ENCODE measurements around the gene RPL36.

The RPL36 gene

DNA sequence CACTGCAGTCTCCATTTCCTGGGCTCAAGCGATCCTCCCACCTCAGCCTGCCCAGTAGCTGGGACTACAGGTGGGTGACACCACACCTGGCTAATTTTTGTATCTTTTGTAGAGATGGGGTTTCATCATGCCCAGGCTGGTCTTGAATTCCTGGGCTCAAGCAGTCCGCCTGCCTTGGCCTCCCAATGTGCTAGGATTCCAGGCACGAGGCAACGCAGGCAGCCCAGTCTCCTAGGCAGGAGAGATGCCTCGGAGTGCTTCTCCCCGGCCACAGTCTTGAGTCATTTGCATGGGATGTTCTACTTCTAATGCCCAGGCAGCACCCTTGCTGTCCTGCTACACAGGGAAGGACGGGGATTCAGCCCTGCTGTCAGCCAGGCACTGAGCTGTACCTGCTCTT is 18.5 kb upstream of the RPL36 start:
- H3K4me3 ChIP-seq (ENCODE audit: control insufficient read depth, low read depth, low read length): no peak overlapping the region
- TF ChIP-seq, protein P1, sequence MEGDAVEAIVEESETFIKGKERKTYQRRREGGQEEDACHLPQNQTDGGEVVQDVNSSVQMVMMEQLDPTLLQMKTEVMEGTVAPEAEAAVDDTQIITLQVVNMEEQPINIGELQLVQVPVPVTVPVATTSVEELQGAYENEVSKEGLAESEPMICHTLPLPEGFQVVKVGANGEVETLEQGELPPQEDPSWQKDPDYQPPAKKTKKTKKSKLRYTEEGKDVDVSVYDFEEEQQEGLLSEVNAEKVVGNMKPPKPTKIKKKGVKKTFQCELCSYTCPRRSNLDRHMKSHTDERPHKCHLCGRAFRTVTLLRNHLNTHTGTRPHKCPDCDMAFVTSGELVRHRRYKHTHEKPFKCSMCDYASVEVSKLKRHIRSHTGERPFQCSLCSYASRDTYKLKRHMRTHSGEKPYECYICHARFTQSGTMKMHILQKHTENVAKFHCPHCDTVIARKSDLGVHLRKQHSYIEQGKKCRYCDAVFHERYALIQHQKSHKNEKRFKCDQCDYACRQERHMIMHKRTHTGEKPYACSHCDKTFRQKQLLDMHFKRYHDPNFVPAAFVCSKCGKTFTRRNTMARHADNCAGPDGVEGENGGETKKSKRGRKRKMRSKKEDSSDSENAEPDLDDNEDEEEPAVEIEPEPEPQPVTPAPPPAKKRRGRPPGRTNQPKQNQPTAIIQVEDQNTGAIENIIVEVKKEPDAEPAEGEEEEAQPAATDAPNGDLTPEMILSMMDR (conservative IDR thresholded peaks at IDR 0.05; ENCODE audit: control insufficient read depth, insufficient read depth, low read depth, low read length): no peak
- no peak for DNase-seq (ENCODE audit: low read depth)

DNA sequence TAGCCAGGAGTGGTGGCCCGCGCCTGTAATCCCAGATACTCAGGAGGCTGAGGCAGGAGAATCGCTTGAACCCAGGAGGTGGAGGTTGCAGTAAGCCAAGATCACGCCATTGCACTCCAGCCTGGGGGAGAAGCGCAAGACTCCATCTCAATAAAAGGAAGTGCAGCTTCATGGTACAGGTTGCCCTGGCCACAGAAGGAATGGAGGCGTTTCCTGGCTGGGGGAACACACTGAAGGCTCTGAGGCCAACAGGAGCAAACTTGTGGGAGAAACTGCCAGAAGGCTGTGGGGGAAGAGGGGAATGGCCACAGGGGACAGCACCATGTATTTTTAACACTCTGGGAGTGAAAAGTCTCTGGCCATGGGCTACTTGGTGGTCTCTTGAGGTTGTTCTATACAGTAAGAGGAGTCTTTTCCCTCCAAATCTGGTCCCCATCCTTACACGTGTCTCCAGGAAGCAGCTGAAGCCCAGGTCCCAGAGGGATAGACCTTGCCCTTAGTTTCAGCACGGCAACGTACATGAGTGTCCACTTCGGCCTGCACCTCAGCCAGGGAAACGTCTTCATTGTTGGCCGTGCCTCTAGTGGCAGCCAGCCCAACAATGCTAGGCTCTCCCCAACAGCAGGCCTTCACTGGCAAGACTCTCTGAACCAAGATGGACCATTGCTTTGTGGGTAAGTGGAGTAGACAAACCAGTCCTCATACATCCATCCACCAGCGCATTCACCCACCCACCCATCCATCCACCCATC is 17.2 kb upstream of the RPL36 start:
- H3K4me3 ChIP-seq (ENCODE audit: control insufficient read depth, low read depth, low read length): no peak overlapping the region
- no peak for DNase-seq (ENCODE audit: low read depth)
- TF ChIP-seq, protein P1 (conservative IDR thresholded peaks at IDR 0.05; ENCODE audit: control insufficient read depth, insufficient read depth, low read depth, low read length): no peak

DNA sequence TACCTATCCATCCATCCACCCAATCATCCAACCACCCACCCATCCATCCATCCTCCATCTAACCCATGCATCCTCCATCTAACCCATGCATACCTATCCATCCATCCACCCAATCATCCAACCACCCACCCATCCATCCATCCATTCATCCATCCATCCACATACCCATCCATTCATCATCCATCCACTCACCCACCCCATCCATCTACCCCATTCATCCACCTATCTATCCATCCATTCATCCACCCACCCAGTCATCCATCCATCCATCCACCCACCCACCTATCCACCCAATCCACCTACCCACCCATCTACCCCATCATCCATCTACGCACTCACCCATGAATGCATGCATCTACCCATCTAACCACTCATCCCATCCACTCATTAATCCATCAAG is 16.3 kb upstream of the RPL36 start:
- DNase-seq (ENCODE audit: low read depth): no peak
- H3K4me3 ChIP-seq (ENCODE audit: control insufficient read depth, low read depth, low read length): no peak overlapping the region
- TF ChIP-seq, protein P1 (conservative IDR thresholded peaks at IDR 0.05; ENCODE audit: control insufficient read depth, insufficient read depth, low read depth, low read length): no peak

DNA sequence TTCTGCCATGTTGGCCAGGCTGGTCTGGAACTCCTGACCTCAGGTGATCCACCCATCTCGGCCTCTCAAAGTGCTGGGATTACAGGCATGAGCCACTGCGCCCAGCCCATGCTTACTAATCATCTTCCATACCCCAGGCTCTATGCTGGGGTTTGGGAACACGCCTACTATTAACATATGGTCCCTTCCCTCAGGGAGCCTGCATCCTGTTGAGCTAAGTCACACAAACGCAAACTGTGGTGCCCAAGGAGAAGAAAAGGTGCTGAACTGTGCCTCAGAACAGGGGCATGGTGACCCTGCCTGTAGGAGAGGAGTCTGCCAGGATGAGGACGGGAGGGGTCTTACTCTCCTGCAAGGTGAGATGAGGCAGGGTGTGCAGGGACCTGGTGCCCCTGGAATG is 15.4 kb upstream of the RPL36 start:
- DNase-seq (ENCODE audit: low read depth): no peak
- TF ChIP-seq, protein P1 (conservative IDR thresholded peaks at IDR 0.05; ENCODE audit: control insufficient read depth, insufficient read depth, low read depth, low read length): no peak
- H3K4me3 ChIP-seq (ENCODE audit: control insufficient read depth, low read depth, low read length): no peak overlapping the region

DNA sequence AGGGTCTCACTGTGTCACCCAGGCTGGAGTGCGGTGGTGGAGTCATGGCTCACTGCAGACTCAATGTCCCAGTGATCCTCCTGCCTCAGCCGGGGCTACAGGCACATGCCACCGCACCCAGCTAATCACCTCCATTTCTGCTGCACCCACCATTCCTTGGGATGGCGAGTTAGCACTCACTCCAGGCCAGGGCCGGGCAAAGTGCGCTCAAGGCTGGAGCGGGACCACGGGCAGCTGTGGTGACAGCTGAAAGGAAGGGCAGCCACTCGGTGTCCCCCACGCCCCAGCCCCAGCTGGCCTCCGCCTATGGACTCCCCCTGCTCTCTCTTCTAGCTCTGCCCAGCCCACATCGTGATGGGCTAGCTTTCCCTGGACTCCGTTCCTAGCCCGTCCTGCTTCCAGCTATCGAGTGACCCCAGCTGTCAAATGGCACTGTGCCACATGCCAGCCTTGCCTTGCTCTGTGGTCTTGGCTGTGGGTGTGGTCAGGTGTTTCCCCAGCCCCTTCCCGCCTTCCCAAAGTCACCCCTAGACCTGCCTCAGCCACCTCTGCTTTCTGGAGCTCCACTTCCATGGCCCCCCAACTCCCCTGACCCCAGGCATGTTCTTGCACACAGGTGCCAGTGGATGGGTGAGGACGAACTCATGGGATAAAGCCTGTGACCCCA is 13.9 kb upstream of the RPL36 start:
- TF ChIP-seq, protein P1 (conservative IDR thresholded peaks at IDR 0.05; ENCODE audit: control insufficient read depth, insufficient read depth, low read depth, low read length): no peak
- H3K4me3 ChIP-seq (ENCODE audit: control insufficient read depth, low read depth, low read length): no peak overlapping the region
- DNase-seq (ENCODE audit: low read depth): no peak

DNA sequence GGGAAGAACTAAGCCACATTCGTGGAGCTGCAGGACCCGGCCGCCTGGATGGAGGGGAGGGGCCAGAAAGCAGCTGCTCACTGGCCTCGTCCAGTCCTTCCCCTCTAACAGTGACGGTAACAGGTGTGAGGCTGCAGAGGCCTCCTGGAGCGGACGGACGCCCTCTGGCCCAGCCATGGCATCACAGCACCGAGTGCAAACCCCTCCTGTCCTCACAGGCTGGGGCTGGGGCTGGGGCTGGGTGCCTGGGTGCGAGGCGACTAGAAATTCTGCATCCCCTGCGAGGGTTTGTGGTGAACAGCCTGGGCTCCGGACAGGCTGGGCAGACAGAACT is 13.4 kb upstream of the RPL36 start:
- no peak overlapping the region for H3K4me3 ChIP-seq (ENCODE audit: control insufficient read depth, low read depth, low read length)
- no peak for DNase-seq (ENCODE audit: low read depth)
- TF ChIP-seq, protein P1 (conservative IDR thresholded peaks at IDR 0.05; ENCODE audit: control insufficient read depth, insufficient read depth, low read depth, low read length): no peak
